HepG2 (cell line): ENCODE results near the gene CCNQ. TPM values are rescaled to one million over a fixed set of nuclear protein-coding genes. Genes with fewer than 3 reads are reported as not detected.

ENCODE experiments used
- ATAC-seq: fragments of 200-7000 bp; cut with Tn5 transposase; 3 replicates; pipeline ENCODE4 v1.9.1; 2020; ENCODE audit warnings: mild to moderate bottlenecking, moderate library complexity
- BruUV-seq: library from RNA; stranded (reverse); fragments of 400-500 nt; replicated peaks from 2 replicates; lab custom pipeline; 2021; lab: Mats Ljungman, UMichigan
- CTCF ChIA-PET: fragments of 300-600 bp; formaldehyde crosslinking; extraction: SDS; loops from one replicate; lab custom pipeline; 2021; ENCODE audit warnings: low total read pairs, inconsistent platforms, low intra/inter-chr PET ratio; lab: Yijun Ruan, JAX
- POLR2A ChIA-PET: fragments of 350-600 bp; sonication (Branson Sonifier 250); formaldehyde crosslinking; loops from one replicate; lab custom pipeline; 2020; ENCODE audit warnings: antibody characterized with exemption, inconsistent platforms; lab: Yijun Ruan, JAX
- DNase-seq: peaks from one replicate; pipeline ENCODE4 v3.0.0-alpha.2; 2015; ENCODE audit warnings: low spot score
- FAIRE-seq: peaks from 3 replicates; lab custom pipeline; 2011; peaks lifted over from hg19 to GRCh38; lab: Jason Lieb, UNC
- H2AFZ ChIP-seq: one replicate; pipeline ENCODE4 v1.6.1; 2011; ENCODE audit warnings: low read length, inconsistent platforms
- H3K27ac ChIP-seq: fragments of 300-600 bp; 3 replicates; pipeline ENCODE4 v1.8.0; 2011; ENCODE audit warnings: mixed run types, mild to moderate bottlenecking, mixed read lengths, low read length, inconsistent platforms; ENCODE audit not compliant: insufficient read depth; ENCODE audit errors: extremely low read length
- H3K27me3 ChIP-seq, 2 experiments: fragments of 200-600 bp in 1 of 2; 2 replicates in 1 of 2; 3 replicates in 1 of 2; pipeline versions ENCODE4 v1.6.0 to v1.8.0; 2011; ENCODE audit warnings: low read length in 2 of 2, mild to moderate bottlenecking in 2 of 2, moderate library complexity in 2 of 2, inconsistent platforms in 1 of 2; ENCODE audit not compliant: insufficient read depth in 2 of 2, control insufficient read depth in 1 of 2
- H3K36me3 ChIP-seq, 2 experiments: fragments of 200-600 bp in 1 of 2; replicated peaks in 1 of 2; 2 replicates in 1 of 2; 3 replicates in 1 of 2; pipeline versions ENCODE4 v1.5.1 to v1.8.0; 2011; ENCODE audit warnings: low read length in 2 of 2, inconsistent platforms in 1 of 2; ENCODE audit not compliant: insufficient read depth in 2 of 2, control insufficient read depth in 1 of 2
- H3K4me1 ChIP-seq: 2 replicates; pipeline ENCODE4 v1.5.1; 2012; ENCODE audit warnings: low read length, inconsistent platforms; ENCODE audit not compliant: insufficient read depth
- H3K4me2 ChIP-seq: 2 replicates; pipeline ENCODE4 v1.6.0; 2011; ENCODE audit warnings: low read depth, low read length, inconsistent platforms
- H3K4me3 ChIP-seq, 3 experiments: fragments of 200-600 bp in 1 of 3; sonication (generic), shearing (Covaris generic) in 1 of 3; replicated peaks in 1 of 3; 2 replicates each; pipeline ENCODE4 v1.5.1; 2011 to 2016; ENCODE audit warnings: low read length in 3 of 3, inconsistent platforms in 2 of 3, low read depth in 2 of 3, mild to moderate bottlenecking in 2 of 3, control low read depth in 1 of 3, mixed read lengths in 1 of 3; ENCODE audit not compliant: insufficient read depth in 1 of 3
- H3K79me2 ChIP-seq: one replicate; pipeline ENCODE4 v1.6.1; 2011; ENCODE audit warnings: low read length, inconsistent platforms; ENCODE audit not compliant: insufficient read depth
- H3K9ac ChIP-seq: 2 replicates; pipeline ENCODE4 v1.6.0; 2011; ENCODE audit warnings: mild to moderate bottlenecking, low read depth, low read length, inconsistent platforms; ENCODE audit not compliant: insufficient read depth
- H3K9me3 ChIP-seq: 2 replicates; pipeline ENCODE4 v1.5.1; 2012; ENCODE audit warnings: mild to moderate bottlenecking, low read length
- H4K20me1 ChIP-seq: 2 replicates; pipeline ENCODE4 v1.6.0; 2011; ENCODE audit warnings: inconsistent platforms, mild to moderate bottlenecking, low read length, moderate library complexity; ENCODE audit not compliant: insufficient read depth
- AGO1 ChIP-seq: fragments of 200-400 bp; formaldehyde crosslinking; IDR thresholded peaks from 2 replicates; pipeline ENCODE4 v1.6.1; 2017; ENCODE audit warnings: mild to moderate bottlenecking, low read depth, low read length, moderate library complexity; ENCODE audit not compliant: poor library complexity, severe bottlenecking
- AGO2 ChIP-seq: fragments of 200-400 bp; formaldehyde crosslinking; optimal IDR thresholded peaks from 2 replicates; pipeline ENCODE3; 2017; ENCODE audit warnings: mild to moderate bottlenecking, low read depth, low read length, moderate library complexity
- AKAP8 ChIP-seq: sonication (generic); formaldehyde crosslinking; IDR thresholded peaks from 2 replicates; pipeline ENCODE4 v1.5.1; 2020; ENCODE audit warnings: mild to moderate bottlenecking, missing genetic modification reagents
- FOXP4 ChIP-seq: sonication (generic); formaldehyde crosslinking; IDR thresholded peaks from 2 replicates; pipeline ENCODE4 v1.4.0; 2020; ENCODE audit warnings: missing genetic modification reagents
- GATAD1 ChIP-seq: IDR thresholded peaks from 2 replicates; pipeline ENCODE4 v1.6.1; 2016; ENCODE audit warnings: missing genetic modification reagents, missing compliant biosample characterization
- HNF4A ChIP-seq: sonication (generic); formaldehyde crosslinking; IDR thresholded peaks from 2 replicates; pipeline ENCODE4 v1.4.0; 2020; ENCODE audit warnings: missing genetic modification reagents
- HOXA3 ChIP-seq: sonication (generic); formaldehyde crosslinking; IDR thresholded peaks from 2 replicates; pipeline ENCODE4 v1.5.0; 2020; ENCODE audit warnings: missing genetic modification reagents
- RBFOX2 ChIP-seq: fragments of 200-400 bp; formaldehyde crosslinking; IDR thresholded peaks from 2 replicates; pipeline ENCODE4 v1.6.1; 2017; ENCODE audit warnings: low read depth, mild to moderate bottlenecking, low read length
- SP4 ChIP-seq: sonication (generic); formaldehyde crosslinking; IDR thresholded peaks from 2 replicates; pipeline ENCODE4 v1.8.1; 2023; ENCODE audit warnings: mild to moderate bottlenecking, missing genetic modification reagents
- U2AF1 ChIP-seq: fragments of 200-400 bp; formaldehyde crosslinking; optimal IDR thresholded peaks from 2 replicates; pipeline ENCODE3; 2017; ENCODE audit warnings: mild to moderate bottlenecking, low read depth, low read length
- XRCC5 ChIP-seq: fragments of 200-400 bp; formaldehyde crosslinking; optimal IDR thresholded peaks from 2 replicates; pipeline ENCODE3; 2017; ENCODE audit warnings: mild to moderate bottlenecking, low read length
- ZBTB38 ChIP-seq: sonication (generic); formaldehyde crosslinking; IDR thresholded peaks from 2 replicates; pipeline ENCODE4 v1.5.1; 2020; ENCODE audit warnings: mild to moderate bottlenecking, missing genetic modification reagents
- ZFP37 ChIP-seq: sonication (generic); formaldehyde crosslinking; IDR thresholded peaks from 2 replicates; pipeline ENCODE4 v1.4.0; 2020; ENCODE audit warnings: missing genetic modification reagents, borderline replicate concordance
- ZNF234 ChIP-seq: sonication (generic); formaldehyde crosslinking; conservative IDR thresholded peaks from 2 replicates; pipeline ENCODE4 v1.5.1; 2020; ENCODE audit warnings: mild to moderate bottlenecking, missing genetic modification reagents
- ZNF7 ChIP-seq: IDR thresholded peaks from 2 replicates; pipeline ENCODE4 v1.6.1; 2016; ENCODE audit warnings: missing biosample characterization, missing genetic modification reagents
- WGBS: methylation state at CpG from one replicate; pipeline ENCODE4 v1.1.6; 2017; ENCODE audit warnings: low lambda C conversion rate; 5-methylcytosine and 5-hydroxymethylcytosine counted together
- in situ Hi-C: cut with HindIII; loops from 2 replicates; pipeline ENCODE4 v1.10.0; 2017; ENCODE audit warnings: low pct_unique_long_range_greater_than_20kb; ENCODE audit not compliant: extremely low pct_ligation_motif_present
- intact Hi-C: fragments of 100-400 bp; cut with micrococcal nuclease; formaldehyde crosslinking; loops from one replicate; pipeline ENCODE4 v1.10.0; 2022; ENCODE audit not compliant: unreplicated experiment
- polyA plus RNA-seq, 8 experiments: library from polyadenylated mRNA; depleted of rRNA in 3 of 8; stranded (reverse) in 7 of 8; unstranded in 1 of 8; fragments of >200 nt; fragmentation: Illumina TruSeq in 4 of 8; extraction: Trizol in 4 of 8; gene quantifications; 2 replicates each; pipeline versions ENCODE4 v1.2.1 to v1.2.3, GENCODE V29; 2011 to 2016; ENCODE audit warnings: low read depth in 4 of 8, missing spikeins in 1 of 8, mixed read lengths in 1 of 8; ENCODE audit not compliant: insufficient read depth in 1 of 8
- total RNA-seq, 5 experiments: library from RNA; depleted of rRNA; stranded (reverse); fragments of >200 nt; fragmentation: Illumina TruSeq; extraction: Trizol; gene quantifications; 2 replicates each; pipeline ENCODE4 v1.2.3, GENCODE V29; 2016; ENCODE audit warnings: low read depth in 1 of 5
- TF ChIP-seq, protein P1 (sequence below): sonication (generic); formaldehyde crosslinking; IDR thresholded peaks from 2 replicates; pipeline ENCODE4 v1.4.0; 2020; ENCODE audit warnings: mild to moderate bottlenecking, missing genetic modification reagents
- TF ChIP-seq, protein P2 (sequence below): sonication (generic); formaldehyde crosslinking; IDR thresholded peaks from 2 replicates; pipeline ENCODE4 v1.5.1; 2020; ENCODE audit warnings: mild to moderate bottlenecking, missing genetic modification reagents, moderate library complexity
- TF ChIP-seq, protein P3 (sequence below): sonication (generic); formaldehyde crosslinking; IDR thresholded peaks from 2 replicates; pipeline ENCODE4 v1.9.0; 2022; ENCODE audit warnings: low read depth, missing genetic modification reagents

The CCNQ gene
- total and polyA plus RNA-seq, 2 of the 13 experiments (the other 11 are each of a cell fraction or from before 2014, with no cell fraction given): 15.0 to 25.5 TPM

DNA sequence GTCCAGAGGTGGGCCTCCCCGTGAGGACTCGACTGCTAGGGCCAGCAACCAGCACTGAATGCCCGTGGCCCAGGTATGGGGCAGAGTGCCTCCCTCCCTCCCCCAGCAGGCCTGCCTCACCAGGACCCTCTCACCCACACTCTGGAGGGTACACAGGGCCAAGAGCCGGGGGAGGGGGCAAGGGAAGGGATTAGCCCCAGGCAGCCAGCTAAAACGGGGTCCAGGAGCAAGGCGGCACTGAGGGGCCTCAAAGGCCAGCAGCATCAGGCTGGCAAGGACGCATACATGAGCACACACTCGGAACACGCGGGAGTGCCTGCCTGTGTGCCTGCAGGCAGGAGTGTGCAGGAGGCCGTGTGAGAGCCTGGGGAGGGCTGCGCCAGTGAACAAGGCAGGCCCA, 29.7 kb upstream of the CCNQ start:
- CTCF ChIA-PET: no interaction called here
- in situ Hi-C loops: no loop called here

More for the DNA sequence above, 29.7 kb upstream of the CCNQ start:
- no peaks in the 10 kb centered on the region for H3K36me3 ChIP-seq
- DNase-seq (no peak), FAIRE-seq (no peak), ATAC-seq (no peak)
- peaks cover 77% of the 10 kb centered on the region for H3K4me1 ChIP-seq
- WGBS: 90% methylated on average over 7 of the region's 12 CpGs
- no peaks in the 10 kb centered on the region for H4K20me1 ChIP-seq
- peak overlapping the region in 1 of 3 experiments; percentile 37; a peak in 1 of 6 replicates for H3K4me3 ChIP-seq
- H3K27me3 ChIP-seq: no peaks in the 10 kb centered on the region
- peak overlapping the region; percentile 63; the same call in 1 of the 2 replicates for H3K4me2 ChIP-seq
- POLR2A ChIA-PET: interaction anchor here (1.9 to 11.8 kb wide), 4 partner anchors 8 to 29 kb away, joined by 10 to 596 read pairs (median 150); partner anchors contain the start of genes CCNQ and DUSP9
- intact Hi-C loops: no loop called here
- BruUV-seq: no TSS peak
- peak overlapping the region; percentile 63 for H3K9ac ChIP-seq
- no peak overlapping the region for H2AFZ ChIP-seq
- H3K79me2 ChIP-seq: peaks cover 19% of the 10 kb centered on the region
- peak overlapping the region; percentile 100 for H3K27ac ChIP-seq
- no peaks in the 10 kb centered on the region for H3K9me3 ChIP-seq
- TF ChIP-seq ZFP37 (CRISPR knock-in tag) (no peak), GATAD1 (CRISPR knock-in tag) (no peak), ZNF7 (CRISPR knock-in tag) (no peak), ZBTB38 (CRISPR knock-in tag) (peak; percentile 55; the same call in 1 of the 2 replicates), ZNF234 (CRISPR knock-in tag) (no peak), RBFOX2 (peak; percentile 44; the same call in 1 of the 2 replicates), SP4 (CRISPR knock-in tag) (no peak), HOXA3 (CRISPR knock-in tag) (no peak), HNF4A (no peak), FOXP4 (CRISPR knock-in tag) (no peak), AGO2 (peak; percentile 92), XRCC5 (no peak), AGO1 (peak; percentile 89), AKAP8 (CRISPR knock-in tag) (peak; percentile 91), U2AF1 (peak; percentile 10)
- TF ChIP-seq, protein P1, sequence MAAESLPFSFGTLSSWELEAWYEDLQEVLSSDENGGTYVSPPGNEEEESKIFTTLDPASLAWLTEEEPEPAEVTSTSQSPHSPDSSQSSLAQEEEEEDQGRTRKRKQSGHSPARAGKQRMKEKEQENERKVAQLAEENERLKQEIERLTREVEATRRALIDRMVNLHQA (CRISPR knock-in tag): no peak
- TF ChIP-seq, protein P2, sequence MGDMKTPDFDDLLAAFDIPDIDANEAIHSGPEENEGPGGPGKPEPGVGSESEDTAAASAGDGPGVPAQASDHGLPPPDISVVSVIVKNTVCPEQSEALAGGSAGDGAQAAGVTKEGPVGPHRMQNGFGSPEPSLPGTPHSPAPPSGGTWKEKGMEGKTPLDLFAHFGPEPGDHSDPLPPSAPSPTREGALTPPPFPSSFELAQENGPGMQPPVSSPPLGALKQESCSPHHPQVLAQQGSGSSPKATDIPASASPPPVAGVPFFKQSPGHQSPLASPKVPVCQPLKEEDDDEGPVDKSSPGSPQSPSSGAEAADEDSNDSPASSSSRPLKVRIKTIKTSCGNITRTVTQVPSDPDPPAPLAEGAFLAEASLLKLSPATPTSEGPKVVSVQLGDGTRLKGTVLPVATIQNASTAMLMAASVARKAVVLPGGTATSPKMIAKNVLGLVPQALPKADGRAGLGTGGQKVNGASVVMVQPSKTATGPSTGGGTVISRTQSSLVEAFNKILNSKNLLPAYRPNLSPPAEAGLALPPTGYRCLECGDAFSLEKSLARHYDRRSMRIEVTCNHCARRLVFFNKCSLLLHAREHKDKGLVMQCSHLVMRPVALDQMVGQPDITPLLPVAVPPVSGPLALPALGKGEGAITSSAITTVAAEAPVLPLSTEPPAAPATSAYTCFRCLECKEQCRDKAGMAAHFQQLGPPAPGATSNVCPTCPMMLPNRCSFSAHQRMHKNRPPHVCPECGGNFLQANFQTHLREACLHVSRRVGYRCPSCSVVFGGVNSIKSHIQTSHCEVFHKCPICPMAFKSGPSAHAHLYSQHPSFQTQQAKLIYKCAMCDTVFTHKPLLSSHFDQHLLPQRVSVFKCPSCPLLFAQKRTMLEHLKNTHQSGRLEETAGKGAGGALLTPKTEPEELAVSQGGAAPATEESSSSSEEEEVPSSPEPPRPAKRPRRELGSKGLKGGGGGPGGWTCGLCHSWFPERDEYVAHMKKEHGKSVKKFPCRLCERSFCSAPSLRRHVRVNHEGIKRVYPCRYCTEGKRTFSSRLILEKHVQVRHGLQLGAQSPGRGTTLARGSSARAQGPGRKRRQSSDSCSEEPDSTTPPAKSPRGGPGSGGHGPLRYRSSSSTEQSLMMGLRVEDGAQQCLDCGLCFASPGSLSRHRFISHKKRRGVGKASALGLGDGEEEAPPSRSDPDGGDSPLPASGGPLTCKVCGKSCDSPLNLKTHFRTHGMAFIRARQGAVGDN (CRISPR knock-in tag): peak; percentile 73
- TF ChIP-seq, protein P3, sequence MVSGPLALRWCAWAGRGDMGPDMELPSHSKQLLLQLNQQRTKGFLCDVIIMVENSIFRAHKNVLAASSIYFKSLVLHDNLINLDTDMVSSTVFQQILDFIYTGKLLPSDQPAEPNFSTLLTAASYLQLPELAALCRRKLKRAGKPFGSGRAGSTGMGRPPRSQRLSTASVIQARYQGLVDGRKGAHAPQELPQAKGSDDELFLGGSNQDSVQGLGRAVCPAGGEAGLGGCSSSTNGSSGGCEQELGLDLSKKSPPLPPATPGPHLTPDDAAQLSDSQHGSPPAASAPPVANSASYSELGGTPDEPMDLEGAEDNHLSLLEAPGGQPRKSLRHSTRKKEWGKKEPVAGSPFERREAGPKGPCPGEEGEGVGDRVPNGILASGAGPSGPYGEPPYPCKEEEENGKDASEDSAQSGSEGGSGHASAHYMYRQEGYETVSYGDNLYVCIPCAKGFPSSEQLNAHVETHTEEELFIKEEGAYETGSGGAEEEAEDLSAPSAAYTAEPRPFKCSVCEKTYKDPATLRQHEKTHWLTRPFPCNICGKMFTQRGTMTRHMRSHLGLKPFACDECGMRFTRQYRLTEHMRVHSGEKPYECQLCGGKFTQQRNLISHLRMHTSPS (CRISPR knock-in tag): 0 out of 2 replicates have a peak, but pooled peaks have one; percentile 24
